ENCODE results near the gene SPANXA1.
A peak's percentile ranks its signal among the peaks of the same experiment; 100 is the strongest.
"Not testable (repeated sequence)": the region's sequence is repeated elsewhere in the genome, so short reads cannot be mapped to it uniquely, and the experiment has no call there.

SPANXA1 gene, protein sequence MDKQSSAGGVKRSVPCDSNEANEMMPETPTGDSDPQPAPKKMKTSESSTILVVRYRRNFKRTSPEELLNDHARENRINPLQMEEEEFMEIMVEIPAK

DNA sequence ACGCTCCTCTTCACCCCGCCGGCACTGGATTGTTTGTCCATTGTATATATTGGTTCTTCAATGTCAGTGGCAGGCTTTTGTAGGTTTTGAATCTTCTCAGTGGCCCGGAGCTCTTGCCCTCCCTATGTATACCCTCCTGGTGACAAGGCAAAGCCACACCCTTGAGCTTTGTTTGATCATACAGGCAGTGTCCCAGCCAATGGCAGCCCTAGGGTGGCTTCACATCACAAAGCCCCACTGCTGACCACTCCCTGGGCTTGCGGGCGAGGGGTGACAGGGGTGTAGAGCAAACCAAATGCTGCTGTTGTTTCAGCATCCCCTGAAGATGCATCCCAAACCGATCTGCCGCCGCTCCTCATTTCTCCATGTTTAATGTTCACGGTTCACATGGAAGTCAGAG is at the start of gene SPANXA1:
SPANXA1 (minus strand) TSS at position 101 of the 400 bp plus-strand sequence; CDS start at position 41, 60 bp downstream.
- not testable (repeated sequence) for DNase-seq (ENCODE audit: low read depth)

- DNase-seq (ENCODE audit: low read depth), result peak; percentile 35
Measured at GRCh38 chrX:141632124-141632523, 47.6 kb upstream of the SPANXA1 start.

GRCh38 chrX:141619336-141619735 is 34.8 kb upstream of the SPANXA1 start:
- DNase-seq (ENCODE audit: low read depth), result no peak

DNA sequence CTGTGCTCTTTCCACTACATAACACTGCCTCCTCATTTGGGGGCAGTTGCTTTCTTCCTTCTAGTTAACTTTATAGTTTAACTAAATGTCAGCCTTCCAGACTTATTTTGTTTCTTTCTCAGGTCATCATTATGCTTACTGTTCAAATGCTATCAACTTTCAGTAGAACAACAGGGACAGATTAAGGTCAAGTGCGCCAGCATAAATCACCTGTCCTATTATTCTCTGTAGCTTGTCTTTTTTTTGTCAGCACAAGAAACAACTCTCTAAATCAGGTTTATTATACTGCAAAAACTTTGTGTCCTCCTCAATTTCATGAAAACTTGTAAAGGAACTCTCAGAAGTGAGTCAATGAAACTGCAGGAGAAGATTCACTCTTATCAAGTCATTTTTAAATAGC is 24.6 kb upstream of the SPANXA1 start:
- DNase-seq (ENCODE audit: low read depth), result no peak

- not testable (repeated sequence) for DNase-seq (ENCODE audit: low read depth)
Measured at GRCh38 chrX:141589408-141589807, 4.9 kb upstream of the SPANXA1 start, which contains the start of gene SPANXA2. TSS of gene SPANXA2 (plus strand) at chrX:141589708. CDS start at chrX:141589768, 60 bp downstream.

DNA sequence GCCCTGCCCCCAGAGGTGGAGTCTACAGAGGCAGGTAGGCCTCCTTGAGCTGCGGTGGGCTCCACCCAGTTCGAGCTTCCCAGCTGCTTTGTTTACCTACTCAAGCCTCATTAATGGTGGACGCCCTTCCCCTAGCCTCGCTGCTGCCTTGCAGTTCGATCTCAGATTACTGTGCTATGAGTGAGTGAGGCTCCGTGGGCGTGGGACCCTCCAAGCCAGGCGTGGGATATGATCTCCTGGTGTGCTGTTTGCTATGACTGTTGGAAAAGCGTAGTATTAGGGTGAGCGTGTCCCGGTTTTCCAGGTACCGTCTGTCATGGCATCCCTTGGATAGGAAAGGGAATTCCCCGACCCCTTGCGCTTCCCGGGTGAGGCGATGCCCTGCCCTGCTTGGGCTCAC is 42.0 kb downstream of the SPANXA1 start:
- DNase-seq (ENCODE audit: low read depth), result not testable (repeated sequence)

Measured in amniotic epithelial cell (primary cell).